GM10847 (cell line): ENCODE results near the gene OR10H2.

ENCODE experiments used
- POLR2A ChIP-seq: IDR thresholded peaks from 2 replicates; pipeline ENCODE4 v1.6.1; 2011; ENCODE audit not compliant: insufficient read length; ENCODE audit errors: extremely low read depth

The OR10H2 gene, protein sequence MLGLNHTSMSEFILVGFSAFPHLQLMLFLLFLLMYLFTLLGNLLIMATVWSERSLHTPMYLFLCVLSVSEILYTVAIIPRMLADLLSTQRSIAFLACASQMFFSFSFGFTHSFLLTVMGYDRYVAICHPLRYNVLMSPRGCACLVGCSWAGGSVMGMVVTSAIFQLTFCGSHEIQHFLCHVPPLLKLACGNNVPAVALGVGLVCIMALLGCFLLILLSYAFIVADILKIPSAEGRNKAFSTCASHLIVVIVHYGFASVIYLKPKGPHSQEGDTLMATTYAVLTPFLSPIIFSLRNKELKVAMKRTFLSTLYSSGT

DNA sequence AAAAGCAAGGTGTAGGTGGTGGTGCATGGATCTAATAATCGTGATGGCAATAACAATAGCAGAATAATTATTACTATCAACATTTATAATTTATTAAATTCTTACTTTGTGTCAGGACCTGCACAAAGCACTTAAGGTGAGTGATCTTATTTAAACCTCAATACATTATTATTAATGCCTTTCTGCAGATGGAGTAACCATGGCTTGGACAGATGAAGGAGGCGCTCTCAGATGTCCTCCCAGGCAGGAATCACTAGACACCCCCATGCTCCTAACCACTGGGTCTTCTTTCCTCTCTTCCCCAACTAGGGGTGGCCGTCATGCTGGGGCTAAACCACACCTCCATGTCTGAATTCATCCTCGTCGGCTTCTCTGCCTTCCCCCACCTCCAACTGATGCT, at the start of gene OR10H2:
Gene OR10H2 (plus strand): TSS at position 301 of the 400 bp plus-strand sequence. CDS start 20 bp downstream, at position 321.
- no peak for TF ChIP-seq POLR2A

DNA sequence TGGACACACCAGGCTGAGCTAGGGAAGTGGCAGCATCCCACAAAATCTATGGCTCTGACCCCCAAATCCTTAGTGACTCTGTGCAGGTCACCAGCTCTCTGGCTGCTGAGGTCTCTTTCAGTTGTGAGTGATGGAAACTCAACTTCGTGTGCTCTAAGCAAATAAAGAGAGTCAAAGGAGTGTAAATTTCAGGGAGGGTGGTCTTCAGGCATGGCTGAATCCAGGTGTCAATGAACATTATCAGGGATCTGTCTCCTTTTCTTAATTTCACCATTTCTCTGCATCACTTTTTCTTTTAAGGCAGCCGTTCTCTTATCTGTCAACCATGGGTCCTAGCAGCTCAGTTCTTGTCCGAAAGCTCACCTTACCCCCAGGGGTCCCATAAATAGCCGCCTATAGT, 48.7 kb upstream of the OR10H2 start:
- TF ChIP-seq POLR2A = no peak

DNA sequence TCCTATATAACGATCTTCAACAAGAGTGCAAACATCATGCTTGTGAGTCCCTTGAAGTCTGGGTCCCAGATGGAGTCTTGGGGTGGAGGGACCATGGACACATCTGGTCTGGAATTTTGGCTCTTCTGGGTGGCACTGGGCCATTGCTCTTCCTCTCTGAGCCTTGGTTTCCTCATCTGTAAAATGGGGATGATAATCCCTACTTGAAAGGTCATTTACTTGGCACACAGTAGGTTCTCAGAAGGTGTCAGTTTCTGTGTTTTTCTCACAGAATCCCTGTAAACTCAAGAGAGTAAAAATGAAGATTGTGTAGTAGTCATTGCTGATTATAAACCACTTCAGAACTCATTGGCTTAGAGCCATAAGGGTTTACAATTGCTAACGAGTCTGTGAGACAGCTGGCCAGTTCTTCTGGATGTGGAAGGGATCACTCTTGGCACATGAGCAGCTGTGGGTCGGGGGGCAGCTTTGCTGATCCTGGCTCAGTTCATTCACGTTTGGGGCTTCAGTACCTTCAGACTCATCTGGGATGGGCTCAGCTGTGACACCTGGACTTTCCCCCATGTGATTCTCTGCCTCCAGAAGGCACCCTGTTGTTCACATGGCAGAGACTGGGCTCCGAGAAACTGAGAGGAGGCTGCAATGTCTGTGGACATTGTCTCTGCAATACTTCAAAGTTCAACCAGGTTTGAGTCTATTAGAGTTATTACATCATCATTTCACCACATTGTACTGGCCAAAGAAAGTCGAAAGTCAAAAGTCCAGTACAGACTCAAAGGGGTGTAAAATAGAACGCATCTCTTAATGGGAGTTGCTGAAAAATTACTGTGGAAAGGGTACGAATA, 47.1 kb upstream of the OR10H2 start:
- TF ChIP-seq POLR2A = no peak

DNA sequence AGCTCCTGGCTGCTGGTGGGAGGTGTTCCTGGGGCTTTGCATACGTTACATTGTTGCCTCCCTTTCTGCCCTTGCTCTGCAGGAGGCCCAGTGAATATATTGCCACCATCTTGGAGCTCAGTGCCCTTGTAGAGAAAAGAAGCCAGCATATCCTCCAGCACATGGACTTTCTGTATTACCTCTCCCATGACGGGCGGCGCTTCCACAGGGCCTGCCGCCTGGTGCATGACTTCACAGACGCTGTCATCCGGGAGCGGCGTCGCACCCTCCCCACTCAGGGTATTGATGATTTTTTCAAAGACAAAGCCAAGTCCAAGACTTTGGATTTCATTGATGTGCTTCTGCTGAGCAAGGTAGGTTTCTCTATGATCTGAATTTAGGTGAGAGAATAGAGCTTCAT, 44.4 kb upstream of the OR10H2 start:
- no peak for TF ChIP-seq POLR2A

DNA sequence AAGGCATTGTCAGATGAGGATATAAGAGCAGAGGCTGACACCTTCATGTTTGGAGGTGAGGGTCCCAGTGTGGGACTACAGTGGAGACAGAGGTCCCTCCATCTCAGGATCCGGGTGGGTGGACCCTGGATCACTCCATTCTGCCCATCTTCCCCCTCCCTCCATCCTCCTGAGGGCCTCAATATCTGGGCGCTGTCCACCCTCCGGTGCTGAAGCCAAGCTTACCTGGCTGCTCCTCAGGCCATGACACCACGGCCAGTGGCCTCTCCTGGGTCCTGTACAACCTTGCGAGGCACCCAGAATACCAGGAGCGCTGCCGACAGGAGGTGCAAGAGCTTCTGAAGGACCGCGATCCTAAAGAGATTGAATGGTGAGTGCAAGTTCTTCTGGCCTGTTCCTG, 43.0 kb upstream of the OR10H2 start:
- TF ChIP-seq POLR2A = no peak

DNA sequence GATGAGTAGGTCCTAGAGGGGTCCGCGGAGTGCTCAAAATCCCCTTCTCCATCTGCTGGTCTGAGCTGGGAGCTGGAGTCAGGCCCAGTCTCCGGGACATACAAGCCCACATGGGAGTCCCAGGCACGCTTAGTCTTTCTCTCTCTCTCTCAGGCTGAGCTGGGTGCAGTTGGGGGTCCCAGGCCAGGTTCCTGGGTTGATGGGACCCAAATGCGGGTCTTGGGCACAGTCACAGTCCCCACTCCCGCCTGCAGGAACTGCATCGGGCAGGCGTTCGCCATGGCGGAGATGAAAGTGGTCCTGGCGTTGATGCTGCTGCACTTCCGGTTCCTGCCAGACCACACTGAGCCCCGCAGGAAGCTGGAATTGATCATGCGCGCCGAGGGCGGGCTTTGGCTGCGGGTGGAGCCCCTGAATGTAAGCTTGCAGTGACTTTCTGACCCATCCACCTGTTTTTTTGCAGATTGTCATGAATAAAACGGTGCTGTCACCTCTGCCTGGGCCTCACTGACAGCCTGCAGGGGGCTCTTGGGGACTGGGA, 31.1 kb upstream of the OR10H2 start:
- TF ChIP-seq POLR2A = no peak

DNA sequence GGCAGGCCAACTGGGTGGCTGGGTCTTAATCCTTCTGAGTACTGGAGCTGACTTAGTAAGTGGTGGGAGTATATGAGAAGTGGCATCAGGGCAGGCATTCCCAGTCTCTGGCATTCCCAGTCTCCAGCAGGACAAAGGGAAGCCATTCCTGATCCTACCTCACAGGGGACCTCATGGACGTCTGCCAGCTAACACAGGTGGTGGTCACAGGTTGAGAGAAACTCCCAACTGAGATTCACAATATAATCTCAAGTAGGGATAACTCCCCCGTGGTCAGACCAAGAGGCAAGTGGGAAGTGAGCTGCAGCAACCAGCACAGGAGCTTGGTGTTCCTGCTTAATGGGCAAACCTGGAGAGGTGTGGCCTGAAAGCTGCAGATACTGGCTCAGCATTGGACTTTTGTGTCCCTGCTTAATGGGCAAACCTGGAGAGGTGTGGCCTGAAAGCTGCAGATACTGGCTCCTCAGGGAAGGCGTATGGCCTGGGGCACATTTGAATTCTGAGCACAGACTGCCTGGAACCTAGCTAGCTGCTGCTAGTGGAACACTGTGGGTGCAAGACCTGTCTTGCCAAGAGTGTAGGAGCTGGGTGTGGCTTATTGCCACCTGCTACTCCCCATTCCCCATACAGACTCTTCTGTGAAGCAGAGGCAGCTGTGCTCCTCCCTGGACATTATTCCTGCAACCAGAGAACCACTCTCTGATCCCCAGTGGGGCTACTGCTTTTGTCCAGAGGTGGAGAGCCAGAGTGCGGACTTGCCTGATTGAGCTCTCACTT, 25.9 kb upstream of the OR10H2 start:
- no peak for TF ChIP-seq POLR2A

DNA sequence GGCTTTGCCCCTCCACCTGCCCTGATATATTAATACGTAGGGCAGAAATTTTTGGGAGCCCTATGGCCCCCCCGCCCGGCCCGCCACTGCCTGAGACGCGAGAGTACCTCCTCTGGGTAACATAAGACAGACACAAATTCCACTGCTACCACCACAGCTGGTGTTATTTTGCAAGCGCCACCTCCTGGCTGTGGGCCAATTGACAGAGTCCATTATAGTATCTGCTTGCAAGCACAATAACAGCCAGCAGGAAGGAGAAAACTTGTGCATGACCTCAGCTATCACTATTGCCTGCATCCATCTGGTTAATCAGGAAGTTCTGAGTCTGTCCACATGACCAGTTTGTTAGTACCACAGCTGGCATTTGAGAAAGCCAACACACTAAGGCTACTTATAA, 25.3 kb upstream of the OR10H2 start:
- no peak for TF ChIP-seq POLR2A

DNA sequence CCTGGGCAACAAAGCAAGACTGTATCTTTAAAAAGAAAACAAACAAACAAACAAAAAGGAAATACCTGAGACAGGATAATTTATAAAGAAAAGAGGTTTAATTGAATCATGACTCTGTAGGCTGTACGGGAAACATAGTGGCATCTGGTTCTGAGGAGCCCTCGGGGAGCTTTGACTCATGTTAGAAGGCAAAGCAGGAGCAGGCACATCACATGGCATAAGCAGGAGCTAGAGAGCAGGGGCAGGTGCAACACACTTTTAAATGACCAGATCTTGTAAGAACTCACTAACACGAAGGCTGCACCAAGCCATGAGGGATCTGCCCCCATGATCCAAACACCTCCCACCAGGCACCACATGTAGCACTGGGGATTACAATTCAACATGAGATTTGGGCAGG, 13.2 kb upstream of the OR10H2 start:
- TF ChIP-seq POLR2A = no peak

DNA sequence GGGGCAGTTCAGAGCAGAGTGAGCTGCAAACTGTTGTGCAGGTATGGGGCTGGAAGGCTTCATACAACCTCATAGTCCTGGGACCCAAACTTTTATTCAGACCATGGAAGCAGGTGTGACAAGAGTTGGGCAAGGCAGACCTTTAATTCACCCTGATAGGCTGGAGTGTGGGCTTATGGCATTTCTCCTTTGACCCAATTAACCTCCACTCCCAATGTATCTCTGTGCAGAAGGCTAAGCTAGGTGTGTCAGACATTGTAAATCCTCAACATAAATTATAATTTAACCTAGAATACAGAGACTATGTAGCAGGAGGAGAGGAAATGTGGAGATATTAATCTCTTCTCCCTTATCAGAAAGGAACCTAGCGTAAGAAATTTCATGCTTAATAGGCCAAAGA, 12.2 kb upstream of the OR10H2 start:
- TF ChIP-seq POLR2A = no peak

DNA sequence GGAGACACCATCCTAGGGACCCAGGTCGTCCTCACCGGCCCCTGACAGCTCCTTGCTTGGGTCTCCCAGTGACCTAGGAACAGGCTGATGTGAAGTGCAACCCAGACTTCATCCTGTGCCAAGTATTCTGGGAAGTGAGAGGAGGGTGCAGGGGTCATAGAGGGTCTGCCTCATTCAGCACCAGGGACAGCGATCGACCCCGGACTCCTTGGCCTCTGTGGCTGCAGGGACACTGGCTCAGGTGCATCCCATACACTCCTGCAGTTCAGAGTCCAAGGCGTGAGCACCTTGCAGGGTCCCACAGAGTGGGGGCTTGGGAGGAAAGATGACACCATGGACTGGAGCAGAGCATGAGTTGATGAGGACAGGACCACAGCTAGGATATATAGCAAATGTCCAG, 10.0 kb upstream of the OR10H2 start:
- no peak for TF ChIP-seq POLR2A

DNA sequence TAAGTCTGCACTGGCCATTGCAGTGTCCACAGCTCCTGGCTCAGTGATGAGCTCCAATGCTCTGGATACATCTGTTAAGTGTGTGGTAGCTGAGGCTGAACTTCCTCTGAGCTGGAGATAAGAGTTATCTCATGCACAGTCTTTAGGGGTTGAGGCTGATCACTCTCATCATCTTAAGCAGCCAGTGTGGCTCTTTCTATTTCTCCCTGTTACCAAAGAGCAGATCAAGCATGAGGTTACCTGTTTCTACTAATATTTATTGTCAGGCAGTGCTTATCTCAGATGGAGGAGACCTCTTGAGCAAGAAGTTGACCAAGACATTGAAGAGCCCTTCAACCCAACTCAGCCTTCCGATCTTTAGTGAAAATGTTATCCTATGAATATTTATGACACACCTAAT, 6.6 kb upstream of the OR10H2 start:
- no peak for TF ChIP-seq POLR2A

DNA sequence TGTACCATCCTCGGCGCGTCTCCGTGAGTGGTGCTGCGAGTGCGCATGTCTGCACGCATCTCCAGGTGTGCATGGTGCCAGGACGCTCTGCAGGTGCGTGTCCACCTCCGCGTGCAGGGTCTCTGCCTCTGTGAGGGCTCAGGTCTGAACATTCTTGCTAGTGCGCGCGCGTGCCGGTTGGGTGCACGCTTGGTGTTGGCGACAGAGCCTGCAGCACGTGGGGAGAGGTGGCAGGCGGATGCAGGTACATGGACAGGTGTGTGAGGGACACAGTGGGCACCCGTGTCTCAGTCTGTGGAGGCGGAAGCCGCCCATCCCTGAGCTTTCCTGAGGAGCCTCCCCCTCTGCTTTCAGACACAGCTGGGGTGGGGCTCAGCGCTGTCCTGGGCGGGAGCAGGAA, 4.9 kb upstream of the OR10H2 start:
- TF ChIP-seq POLR2A = no peak

DNA sequence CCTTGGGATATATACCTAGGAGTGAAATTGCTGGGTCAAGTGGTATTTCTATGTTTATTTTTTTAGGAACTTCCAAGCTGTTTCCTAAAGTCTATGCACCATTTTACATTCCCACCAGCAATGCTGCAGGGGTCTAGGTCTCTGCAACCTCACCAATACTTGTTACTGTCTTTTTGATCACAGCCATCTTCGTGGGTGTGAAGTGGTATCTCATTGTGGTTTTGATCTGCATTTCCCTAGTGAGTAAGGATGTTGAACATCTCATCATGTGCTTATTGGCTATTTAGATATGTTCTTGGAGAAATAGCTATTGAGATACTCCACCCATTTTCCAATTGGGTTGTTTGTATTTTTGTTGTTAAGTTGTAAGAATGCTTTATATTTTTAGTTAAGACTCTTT, 2.7 kb downstream of the OR10H2 start:
- TF ChIP-seq POLR2A = no peak

DNA sequence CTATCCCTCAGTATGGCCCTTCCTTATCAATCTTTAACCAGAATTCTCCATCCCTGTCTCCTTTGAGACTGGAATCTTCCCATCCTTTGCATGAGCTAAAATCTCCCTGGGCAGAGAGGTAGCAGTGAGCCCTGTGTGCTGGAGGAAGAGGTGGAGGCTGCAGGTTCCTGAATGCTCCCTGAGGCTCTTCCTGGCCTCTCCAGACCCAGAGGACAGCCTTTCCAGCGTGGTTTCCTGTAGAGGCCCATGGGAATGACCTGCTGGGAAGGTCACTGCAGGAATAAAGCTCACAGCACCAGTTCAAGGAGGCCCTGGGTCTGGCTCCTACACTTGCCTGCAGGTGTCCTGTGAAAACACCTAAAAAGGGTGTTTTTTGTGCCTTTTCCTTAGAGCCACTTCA, 4.6 kb downstream of the OR10H2 start:
- TF ChIP-seq POLR2A = no peak
